HG03469 (cell line): Measurements from ENCODE around the gene OSBPL5.

Experiments
- ATAC-seq: cut with Tn5 transposase; IDR thresholded peaks from one replicate; pipeline ENCODE4 v1.9.1; 2021; ENCODE audit warnings: mild to moderate bottlenecking, moderate library complexity, moderate number of reproducible peaks; ENCODE audit not compliant: unreplicated experiment

Gene OSBPL5, protein sequence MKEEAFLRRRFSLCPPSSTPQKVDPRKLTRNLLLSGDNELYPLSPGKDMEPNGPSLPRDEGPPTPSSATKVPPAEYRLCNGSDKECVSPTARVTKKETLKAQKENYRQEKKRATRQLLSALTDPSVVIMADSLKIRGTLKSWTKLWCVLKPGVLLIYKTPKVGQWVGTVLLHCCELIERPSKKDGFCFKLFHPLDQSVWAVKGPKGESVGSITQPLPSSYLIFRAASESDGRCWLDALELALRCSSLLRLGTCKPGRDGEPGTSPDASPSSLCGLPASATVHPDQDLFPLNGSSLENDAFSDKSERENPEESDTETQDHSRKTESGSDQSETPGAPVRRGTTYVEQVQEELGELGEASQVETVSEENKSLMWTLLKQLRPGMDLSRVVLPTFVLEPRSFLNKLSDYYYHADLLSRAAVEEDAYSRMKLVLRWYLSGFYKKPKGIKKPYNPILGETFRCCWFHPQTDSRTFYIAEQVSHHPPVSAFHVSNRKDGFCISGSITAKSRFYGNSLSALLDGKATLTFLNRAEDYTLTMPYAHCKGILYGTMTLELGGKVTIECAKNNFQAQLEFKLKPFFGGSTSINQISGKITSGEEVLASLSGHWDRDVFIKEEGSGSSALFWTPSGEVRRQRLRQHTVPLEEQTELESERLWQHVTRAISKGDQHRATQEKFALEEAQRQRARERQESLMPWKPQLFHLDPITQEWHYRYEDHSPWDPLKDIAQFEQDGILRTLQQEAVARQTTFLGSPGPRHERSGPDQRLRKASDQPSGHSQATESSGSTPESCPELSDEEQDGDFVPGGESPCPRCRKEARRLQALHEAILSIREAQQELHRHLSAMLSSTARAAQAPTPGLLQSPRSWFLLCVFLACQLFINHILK

DNA sequence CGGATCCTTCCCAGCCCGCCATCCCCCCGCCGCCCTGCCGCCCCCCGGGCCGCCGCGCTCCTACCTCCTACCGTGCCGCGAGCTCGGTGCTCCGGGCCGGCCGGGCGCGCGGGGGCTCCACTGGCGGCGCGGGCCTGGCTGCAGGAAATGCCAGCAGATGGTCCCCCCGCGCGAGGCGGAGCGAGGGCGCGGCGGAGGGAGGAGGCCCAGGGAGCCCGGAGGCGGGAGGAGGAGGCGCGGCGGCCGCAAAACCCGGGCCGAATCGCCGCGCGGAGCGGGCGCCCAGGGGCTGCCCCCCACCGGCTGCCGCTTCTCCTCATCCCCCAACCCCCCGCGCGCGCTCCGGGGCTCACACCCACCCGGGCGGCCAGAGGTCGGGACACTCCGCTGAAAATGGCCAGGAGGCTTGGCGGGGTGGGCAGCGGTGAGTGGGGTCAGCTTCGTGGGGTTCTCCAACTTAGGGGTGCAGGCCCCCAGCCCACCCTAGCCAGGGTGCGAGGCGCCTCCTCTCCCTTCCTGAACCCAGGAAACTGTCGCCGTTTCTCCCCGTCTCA, at the start of gene OSBPL5:
TSS of gene OSBPL5 (minus strand) at position 159 of the 554 bp plus-strand sequence. CDS start 36,162 bp downstream, outside the sequence.
- no peak for ATAC-seq

DNA sequence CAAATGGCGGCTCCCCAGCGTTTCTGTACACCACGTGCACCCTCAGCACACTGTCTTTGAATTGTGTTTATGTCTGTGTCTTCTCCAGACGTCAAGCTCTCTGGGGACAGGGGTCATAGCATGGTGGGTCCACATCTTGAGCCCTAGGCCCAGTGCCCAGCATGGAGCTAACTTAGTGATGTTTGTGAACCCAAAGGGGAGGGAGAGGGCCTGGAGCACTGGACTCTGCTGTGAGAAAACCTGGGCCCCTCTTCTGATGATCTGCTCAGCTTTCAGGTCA, 49.2 kb upstream of the OSBPL5 start:
- no peak for ATAC-seq

DNA sequence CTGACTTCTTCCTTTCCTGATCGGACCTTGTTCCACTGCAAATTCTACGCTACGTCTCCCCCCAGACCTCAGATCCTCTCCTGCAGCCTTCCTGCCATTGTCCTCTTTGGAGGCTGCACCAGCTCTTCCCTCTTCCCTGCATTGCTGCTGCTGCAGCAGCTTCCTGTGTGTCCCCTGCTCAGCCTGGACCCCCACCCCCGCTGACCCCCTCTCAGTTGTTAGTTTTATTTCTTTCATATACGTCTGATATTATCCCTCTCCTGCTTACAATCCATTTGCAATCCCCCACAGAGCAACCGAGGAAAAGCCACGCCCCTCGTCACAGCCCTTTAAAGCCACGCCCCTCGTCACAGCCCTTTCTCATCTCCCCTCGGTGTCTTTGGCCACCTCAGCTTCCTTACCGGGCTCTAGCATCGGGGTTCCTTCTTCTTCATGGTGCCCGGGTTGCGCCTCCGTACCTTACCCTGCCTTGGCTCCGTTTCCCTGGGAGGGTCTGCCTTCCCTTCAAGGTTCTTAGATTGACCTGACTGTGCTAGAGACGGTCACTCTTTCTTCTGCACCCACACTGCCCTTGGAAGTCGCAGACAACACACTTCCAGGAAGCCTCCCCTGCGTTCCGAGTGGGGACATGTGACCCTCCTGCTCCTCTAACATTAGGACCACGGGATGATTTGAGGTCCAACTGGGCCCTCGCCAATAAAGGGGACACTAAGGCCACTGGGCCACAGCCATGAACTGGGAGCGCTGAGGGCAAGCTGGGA, 48.7 kb upstream of the OSBPL5 start:
- no peak for ATAC-seq

DNA sequence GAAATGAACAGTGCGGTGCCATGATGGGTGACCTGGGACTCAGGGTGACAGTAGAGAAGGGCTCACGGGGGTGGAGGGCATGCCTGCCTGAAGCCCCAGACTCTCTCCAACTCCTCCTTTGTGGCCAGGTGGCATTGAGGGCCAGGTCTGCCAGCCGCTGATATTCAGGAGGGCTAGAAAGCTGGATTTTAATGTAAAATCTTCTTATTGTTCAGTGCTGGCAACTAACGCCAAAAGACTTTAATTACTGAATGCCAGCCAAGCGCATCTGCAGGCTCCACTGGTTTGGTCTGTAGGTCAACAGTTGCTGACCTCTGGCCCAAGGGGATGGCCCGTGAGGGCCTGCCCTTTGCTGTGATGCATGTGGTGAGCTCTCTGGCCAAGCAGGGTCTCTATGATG, 43.2 kb upstream of the OSBPL5 start:
- no peak for ATAC-seq

DNA sequence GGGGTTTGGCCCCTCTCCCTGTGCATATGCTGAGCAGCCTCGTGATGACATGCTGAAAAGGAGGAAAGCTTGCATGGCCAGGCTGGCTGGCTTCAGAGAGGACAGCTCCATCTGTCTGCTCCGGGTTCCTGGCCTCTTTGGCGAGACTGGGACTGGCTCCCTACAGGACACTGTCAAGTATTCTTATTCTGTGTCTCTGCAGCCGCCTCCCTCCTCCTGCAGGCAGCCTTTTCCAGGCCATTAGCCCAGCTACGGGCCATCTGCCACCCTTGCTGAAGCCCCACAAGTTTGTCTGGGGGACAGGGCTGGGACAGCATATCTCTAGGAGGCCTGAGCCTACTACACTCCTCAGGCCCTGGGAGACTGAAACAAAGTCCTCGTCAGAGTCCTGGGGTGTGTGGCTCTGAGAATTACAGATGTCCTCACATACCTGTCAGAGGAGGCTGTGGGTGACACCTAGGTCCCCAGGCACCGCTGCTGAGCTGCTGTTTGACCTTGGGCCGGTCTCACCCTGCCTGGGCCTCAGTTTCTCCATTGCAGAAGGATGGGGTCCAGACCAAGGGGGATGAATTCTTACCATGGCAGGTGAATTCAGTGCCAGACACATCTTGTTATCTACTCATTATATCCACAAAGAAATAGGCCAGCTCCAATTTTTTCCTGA, 42.5 kb upstream of the OSBPL5 start:
- no peak for ATAC-seq

DNA sequence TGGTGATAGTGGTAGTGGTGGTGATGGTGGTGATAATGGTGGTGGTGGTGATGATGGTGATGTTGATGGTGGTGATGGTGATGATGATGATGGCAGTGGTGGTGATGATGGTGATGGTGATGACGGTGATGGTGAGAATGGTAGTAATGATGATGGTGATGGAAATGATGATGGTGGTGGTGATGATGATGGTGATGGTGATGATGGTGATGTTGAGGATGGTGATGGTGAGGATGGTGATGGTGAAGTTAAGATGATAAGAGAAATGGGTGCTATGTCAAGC, 41.8 kb upstream of the OSBPL5 start:
- no peak for ATAC-seq

DNA sequence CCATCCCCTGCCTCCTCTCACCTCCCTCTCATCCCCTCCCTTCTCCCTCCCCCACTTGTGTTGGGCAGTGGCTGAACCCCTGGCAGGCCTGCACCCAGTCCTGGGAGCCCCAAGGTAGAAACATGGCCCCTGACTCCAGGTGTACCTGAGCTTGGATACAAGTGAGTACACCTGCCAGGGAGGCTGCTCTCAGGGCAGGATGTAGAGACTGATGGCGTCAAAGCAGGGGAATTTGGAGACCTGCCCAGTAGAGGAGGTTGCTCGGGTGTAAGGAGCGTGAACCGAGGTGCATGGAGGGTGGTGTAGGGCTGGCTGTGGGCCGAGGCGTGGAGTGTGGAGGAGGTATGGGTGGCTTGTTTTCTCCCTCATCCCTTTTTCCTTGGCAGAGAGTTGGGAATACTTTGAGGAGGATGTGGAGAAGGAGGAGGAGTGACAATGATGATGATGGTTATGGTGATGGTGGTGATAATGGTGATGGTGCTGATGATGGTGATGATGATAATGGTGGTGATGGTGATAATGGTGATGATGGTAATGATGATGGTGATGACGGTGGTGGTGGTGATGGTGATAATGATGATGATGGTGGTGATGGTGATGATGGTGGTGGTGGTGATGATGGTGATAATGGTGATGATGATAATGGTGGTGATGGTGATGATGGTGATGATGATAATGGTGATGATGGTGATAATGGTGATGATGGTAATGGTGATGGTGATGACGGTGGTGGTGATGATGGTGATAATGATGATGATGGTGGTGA, 41.2 kb upstream of the OSBPL5 start:
- no peak for ATAC-seq

DNA sequence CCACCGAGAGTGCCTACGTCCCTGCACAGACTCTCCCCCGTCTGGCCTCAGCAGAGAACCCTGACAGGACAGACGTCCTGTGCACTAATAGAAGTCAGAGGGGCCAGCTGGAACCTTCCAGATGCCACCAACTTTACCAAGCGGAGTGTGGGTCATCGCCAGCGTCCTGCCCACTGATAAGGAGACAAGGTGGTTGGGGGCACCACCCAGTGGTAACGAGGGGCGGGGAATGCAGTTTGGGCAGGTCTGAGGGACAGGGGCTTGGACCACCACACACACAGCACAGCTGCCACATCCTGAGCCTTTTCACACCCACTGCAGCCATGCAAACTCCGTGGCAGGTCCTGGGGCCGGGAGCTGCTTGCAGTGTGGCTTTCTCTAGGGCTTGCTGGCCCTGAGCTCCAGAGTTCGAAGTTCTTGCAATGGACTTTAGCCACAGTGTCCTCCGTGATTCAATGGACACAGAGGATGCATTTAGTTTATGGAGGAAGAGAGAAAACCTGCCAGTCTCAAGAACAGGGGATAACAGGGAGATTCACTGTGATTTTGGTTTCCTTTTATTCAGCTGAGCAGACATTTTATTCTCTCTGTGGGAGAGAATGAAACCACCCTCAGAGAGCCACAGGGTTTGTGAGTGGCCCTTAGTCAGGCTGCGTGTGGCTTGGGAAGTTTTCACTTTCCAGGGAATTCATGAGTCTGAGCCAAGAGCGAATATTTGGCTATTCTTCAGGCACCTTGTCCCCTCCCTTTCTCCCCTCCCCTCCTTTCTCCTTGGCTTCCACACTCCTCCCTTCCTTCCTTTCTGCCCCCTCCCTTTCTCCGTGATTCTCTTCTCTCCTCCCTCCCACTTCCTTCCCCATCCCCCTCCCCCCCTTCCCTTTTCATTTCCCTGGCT, 40.4 kb upstream of the OSBPL5 start:
- ATAC-seq, result no peak

DNA sequence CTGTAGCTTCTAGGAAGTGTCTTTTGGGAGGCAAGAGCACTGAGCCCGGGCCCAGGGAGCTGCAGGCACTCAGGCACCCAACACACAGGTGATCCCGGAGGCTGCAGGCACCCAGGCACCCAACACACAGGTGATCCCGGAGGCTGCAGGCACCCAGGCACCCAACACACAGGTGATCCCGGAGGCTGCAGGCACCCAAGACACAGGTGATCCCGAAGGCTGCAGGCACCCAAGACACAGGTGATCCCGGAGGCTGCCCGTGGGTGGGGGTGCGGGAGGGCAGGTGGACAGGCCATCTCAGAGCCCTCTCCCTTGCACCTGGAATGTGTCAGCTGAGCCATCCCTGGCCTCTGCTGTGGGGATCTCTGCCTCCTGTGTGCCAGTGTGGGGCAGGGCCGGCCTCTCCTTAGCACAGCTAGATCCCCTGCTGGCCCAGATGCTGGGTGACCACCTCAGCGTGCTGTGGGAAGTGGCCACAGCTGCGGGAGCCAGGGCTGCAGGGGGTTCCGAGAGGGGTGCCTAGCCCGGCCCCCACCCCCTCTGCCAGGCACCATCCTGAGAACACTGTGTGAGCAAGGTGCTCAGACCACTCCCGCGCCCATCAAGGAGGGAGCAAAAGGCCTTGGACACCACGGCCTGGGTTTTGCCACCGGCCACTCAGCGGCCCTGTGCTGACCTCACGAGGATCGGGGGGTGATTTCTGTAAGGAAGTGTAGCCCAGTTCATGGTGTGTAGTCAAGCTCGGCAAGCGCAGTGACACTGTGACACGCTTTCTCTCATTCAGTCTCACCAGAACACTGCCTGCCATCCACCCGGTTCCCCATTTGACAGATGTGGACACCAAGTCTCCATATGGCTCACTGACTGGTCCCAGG, 39.3 kb upstream of the OSBPL5 start:
- ATAC-seq, result no peak

DNA sequence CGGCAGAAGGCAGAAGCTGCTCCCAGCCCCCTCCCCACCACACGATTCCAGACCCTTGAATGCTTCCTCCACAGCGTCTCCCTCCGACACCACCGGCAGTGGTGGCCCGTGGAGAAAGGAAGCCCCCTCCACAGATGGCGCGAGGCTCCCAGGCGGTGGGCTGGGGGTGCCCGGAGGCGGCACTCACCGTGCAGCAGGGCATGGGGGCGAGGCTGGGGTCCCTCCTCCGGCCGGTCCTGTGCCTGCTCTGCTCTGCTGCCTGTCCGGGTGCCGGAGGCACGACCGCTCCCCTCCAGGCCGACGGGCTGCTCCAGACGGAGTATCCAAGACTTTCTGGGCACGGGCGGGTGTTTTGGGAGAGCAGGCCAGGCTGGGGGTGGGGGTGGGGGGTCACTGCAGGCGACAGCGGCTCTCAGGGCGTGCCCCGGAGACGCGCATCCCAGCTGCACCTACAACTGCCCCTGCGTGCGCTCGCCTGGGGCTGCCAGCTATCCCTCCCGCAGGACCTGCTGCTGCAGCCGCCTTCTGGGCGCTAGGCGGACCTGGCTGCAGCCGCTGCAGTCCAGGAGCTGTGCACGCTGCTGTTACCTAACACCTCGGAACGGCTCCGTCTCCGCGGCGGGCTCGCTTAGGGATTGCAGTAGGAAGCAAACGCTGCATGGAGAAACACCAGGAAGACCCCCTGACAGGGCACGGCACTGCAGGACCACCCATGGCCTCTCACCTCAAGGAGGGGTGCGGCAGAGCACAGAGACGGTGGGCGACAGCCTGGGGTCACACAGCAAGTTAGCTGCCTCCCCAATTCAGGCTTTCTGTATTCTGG, 38.3 kb upstream of the OSBPL5 start:
- ATAC-seq, result no peak

DNA sequence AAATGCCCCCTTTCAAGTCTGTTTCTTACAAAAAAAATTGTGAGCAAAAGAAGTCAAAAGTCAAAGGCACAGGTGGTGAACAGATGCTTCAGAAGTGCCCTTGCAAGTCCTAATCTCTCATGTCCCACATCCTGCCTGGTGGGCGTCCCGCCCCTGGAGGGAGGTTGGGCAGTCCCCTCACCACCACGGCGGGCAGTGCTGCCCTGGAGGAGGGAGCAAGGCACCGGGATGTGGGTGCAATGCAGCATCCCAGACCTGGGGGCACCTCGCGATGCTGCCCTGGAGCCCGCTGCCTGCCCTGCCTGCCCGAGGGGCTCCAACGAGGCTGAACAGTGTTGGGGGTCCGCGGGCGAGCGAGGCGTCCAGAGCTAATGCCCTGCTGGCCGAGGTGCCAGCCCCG, 37.6 kb upstream of the OSBPL5 start:
- ATAC-seq, result no peak

DNA sequence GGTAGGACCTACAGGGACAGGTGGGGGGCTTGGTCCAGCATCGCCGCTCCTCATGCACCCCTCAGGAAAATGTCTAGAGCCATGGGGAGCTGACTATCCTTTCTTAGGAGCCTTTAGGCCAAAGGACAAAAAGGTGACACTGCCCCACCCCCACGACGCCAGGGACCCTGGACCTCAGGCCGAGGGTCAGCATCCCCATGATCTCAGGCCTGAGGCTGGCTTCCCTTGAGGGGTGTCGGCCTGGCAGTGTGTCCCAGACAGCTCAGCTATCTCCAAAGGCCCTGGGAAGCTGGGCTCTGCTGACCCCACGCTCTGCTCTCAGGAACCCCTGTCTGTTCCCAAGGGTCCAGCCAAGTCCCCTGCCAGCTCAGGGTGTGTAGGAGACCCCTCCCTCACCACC, 37.2 kb upstream of the OSBPL5 start:
- no peak for ATAC-seq

DNA sequence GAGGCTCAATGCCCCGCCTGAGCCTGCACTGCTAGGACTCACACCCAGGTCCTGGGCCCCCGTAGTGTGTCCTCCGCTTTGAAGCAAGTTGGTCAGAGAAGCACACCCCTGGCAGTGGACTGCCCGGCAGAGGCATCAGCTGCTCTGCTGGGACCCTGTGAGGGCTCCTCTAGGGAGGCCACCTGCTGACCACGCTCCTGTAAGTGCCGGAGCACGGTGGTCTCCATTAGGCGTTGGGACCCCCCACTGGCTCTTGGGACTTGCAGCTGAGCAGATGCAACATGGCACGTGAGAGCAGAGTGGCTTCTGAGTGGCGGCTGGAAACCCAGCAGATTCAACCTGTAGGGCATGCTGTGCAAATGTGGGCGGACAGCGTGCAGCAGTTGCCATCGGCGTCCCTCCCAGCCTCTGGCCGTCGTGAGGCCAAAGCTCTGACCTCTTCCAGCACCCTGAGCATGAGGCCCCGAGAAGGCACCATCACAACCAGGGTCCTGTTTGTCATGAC, 36.6 kb upstream of the OSBPL5 start:
- ATAC-seq, result no peak

DNA sequence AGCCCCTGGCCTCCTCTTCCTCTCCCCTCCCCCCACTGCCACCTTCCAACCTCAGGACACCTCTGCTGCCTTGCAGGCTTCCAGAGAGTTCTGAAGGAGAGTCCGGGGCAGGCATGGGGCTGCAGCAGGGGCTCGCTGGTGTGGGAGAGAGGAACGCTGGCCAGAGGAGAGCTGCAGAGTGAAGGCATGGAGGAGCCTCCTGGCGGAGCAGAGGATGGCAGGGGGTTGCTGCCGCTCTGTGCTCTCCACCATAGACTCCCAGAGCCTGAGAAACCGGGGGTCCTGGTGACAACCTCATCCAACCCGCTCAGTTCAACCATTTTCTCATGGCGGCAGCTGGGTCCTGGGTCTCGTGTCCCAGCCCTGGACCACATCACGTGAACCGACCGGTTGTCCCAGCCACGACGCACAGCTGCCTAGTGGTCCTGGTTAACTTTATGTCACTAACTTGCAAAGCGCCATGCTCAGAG, 36.0 kb upstream of the OSBPL5 start:
- ATAC-seq, result no peak

DNA sequence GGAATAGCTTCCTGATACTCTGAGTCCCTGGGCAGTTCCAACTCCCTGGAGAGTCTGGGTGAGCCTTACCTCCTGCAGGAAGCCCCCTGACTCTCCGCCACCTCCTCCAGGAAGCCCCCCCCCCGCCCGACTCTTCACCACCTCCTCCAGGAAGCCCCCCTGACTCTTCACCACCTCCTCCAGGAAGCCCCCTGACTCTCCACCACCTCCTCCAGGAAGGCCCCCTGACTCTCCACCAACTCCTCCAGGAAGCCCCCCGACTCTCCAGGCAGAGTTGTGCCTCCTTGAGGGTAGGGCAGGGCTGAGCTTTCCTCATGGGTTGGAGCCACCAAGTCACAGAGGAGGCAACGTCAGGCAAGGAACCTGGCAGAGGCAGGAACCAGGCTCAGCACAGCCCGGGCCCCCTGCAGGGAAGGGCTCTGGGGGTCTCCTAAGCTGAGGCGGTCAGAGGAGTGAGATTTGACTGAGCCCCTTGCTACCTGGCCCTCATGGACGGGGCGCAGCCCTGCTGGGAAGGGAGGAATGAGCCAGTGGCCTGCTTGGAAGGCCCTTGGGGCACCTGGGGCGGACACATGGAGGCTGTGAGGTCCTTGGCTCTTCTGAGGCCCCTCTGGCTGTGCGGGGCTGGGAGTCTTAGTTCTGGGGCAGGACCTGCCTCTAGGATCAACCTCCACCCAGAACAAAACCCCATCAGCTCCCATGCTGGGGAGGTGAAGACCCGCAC, 35.4 kb upstream of the OSBPL5 start:
- no peak for ATAC-seq

DNA sequence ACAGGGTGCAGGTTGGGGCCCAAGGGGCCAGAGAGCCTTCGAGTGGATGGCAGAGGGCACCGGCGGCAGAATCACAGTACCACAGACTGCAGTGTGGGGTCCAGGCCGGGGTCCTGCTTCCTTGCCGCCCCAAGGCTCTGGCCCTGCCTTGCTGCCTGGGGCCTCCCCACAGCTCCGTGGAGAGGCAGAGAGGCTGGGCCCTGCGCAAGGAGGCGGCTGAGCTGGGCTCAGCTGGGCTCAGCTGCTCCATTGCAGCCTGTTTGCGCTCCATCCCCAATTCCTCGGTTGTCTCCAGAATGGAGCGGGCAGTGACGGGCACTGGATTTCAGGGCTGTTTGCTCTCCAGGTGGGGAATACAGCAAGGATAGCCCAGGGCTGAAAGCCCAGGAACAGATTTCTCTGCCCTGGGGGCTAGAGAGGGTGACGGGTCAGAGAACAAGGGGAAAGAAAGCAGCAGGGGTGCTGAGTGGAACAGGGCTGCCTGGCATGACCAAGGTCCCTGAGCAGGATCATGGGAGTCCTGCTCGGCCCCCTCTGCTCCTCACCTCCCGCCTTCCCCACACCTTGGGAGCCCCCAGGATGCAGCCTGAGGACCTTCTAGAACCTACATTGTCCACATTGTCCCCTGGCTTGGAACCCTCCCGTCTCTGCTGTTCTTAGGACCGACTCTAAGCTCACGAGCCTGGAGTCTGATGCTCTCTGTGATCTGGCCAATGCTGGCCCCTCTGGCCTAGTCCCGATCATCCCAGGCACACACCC, 34.6 kb upstream of the OSBPL5 start:
- no peak for ATAC-seq
